ENCODE data around the gene UBAC1.

Gene UBAC1

DNA sequence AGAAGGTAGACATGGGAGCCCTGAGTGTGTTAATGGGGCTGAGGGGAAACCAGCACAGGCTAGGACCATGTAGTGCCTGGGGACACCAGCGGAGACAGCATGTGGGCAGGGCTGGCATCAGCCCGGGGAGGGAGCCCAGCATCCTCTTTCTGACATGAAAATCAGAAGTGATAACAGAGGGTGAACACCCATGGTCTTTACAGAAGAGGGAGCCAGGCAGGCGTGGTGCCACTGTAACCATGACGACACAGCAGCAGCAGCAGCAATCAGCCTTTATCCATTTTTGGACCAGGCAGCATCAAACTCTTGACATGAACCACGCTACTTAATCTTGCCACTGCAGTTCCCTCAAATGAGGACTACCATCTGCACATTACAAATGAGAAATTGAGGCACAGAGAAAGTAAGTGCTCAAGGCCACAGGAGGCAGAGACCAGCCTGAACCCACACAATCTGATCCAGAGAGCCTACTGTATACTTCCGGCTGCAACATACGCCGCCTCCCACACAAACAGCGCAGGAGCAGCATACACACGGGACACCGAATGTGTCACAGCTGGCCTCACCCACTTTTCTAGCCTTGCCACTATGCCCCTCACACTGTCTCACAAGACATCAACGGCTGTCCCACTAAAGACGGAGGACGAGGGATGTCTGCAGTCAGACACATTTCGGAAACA is 77.6 kb downstream of the UBAC1 start:
- no peak for DNase-seq (ENCODE audit: low spot score)

Data from COLO829 (cell line).